ENCODE measurements around the gene OR2AE1. TPM values are rescaled to one million over a fixed set of nuclear protein-coding genes. Genes with fewer than 3 reads are reported as not detected.

The OR2AE1 gene
- polyA plus RNA-seq, 4 donors, result 0.09 TPM; not detected in 2

DNA sequence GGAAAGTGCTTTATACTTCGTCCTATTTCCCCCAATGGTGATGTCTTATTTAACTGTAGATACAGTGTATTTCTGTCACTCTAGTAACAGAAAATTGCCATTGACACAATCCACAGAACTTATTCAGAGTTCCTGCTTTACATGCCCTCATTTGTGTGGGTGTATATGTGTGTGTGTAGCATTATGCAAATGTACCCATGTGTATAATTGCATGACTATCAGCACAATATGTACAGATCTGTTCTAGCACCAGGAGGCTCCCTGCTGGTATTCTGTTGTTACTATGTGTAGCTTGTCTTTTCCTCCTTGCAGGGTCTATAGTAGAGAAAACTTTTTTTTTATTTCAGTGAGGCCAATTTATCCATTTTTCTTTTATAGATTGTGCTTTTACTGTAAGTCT is 32.5 kb downstream of the OR2AE1 start:
- 59 to 64% (median 63%) methylated on average over 1 of the region's 1 CpG for WGBS, 3 donors
- DNase-seq, result no peak
- H3K4me1 ChIP-seq (ENCODE audit: control insufficient read depth in 3 of 3, insufficient read depth in 2 of 3, low read depth in 1 of 3, low read length in 2 of 3), result peaks cover 0 to 7% (median 0%) of the 10 kb centered on the region in 3 donors
- no peaks in the 10 kb centered on the region for H3K27me3 ChIP-seq (ENCODE audit: control insufficient read depth in 3 of 3, insufficient read depth in 3 of 3, low read length in 3 of 3)
- no peak for FAIRE-seq
- H3K4me3 ChIP-seq (ENCODE audit: low read depth in 1 of 3, low read length in 3 of 3), result no peak overlapping the region
- H3K9me3 ChIP-seq (ENCODE audit: control insufficient read depth in 2 of 2, insufficient read depth in 1 of 2, low read depth in 1 of 2, low read length in 1 of 2), result no peaks in the 10 kb centered on the region
- H3K27ac ChIP-seq (ENCODE audit: low read depth in 1 of 3, low read length in 2 of 3), result no peak overlapping the region
- no peaks in the 10 kb centered on the region for H3K36me3 ChIP-seq (ENCODE audit: control insufficient read depth in 3 of 3, insufficient read depth in 2 of 3, low read depth in 1 of 3, low read length in 3 of 3)

DNA sequence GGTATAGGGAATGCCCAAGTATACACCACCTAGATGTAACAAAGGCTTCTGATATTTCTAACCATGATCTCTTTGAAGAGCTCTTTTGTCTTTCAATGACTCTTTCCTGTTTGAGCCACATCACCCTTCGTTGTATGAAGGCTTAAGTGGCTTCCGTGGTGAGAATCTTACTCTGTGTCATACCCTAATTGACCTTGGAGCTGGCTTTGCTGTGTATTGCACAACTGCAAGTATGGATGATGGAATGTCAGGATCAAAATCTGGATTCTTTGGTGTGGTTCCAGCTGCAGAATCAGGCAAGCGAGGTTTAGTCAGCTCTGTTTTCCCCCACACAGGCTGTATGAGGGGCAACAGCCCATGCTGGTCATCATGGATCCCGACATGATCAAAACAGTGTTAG is 33.0 kb downstream of the OR2AE1 start:
- no peak overlapping the region for H3K27ac ChIP-seq (ENCODE audit: low read depth in 1 of 3, low read length in 2 of 3)
- FAIRE-seq (no peak), DNase-seq (peak in 1 of 2 donors; percentile 24)
- H3K9me3 ChIP-seq (ENCODE audit: control insufficient read depth in 2 of 2, insufficient read depth in 1 of 2, low read depth in 1 of 2, low read length in 1 of 2), result no peaks in the 10 kb centered on the region
- 58 to 62% (median 61%) methylated on average over 4 of the region's 4 CpGs for WGBS, 3 donors
- no peak overlapping the region for H3K4me3 ChIP-seq (ENCODE audit: low read depth in 1 of 3, low read length in 3 of 3)
- H3K27me3 ChIP-seq (ENCODE audit: control insufficient read depth in 3 of 3, insufficient read depth in 3 of 3, low read length in 3 of 3), result no peaks in the 10 kb centered on the region
- H3K4me1 ChIP-seq (ENCODE audit: control insufficient read depth in 3 of 3, insufficient read depth in 2 of 3, low read depth in 1 of 3, low read length in 2 of 3), result peaks cover 0 to 9% (median 0%) of the 10 kb centered on the region in 3 donors
- no peaks in the 10 kb centered on the region for H3K36me3 ChIP-seq (ENCODE audit: control insufficient read depth in 3 of 3, insufficient read depth in 2 of 3, low read depth in 1 of 3, low read length in 3 of 3)

DNA sequence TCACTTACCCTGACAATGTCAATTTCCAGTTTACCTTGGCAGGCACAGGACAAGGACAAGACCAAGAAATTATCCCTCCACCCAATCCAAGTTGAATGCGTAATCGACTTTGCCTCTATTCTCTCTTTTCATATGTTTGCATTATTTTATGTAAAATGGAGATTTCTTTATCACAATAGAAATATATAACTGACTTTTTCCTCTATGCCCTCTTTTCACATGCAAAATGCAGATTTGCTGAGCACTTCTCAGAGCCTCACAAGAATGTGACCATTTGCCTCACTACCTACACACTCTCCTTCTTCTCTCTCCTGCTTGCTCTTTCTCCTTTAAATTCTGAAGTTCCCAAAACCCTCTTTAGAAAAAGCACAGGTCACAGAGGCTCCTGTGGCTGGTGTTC is 33.9 kb downstream of the OR2AE1 start:
- H3K9me3 ChIP-seq (ENCODE audit: control insufficient read depth in 2 of 2, insufficient read depth in 1 of 2, low read depth in 1 of 2, low read length in 1 of 2), result no peaks in the 10 kb centered on the region
- no peaks in the 10 kb centered on the region for H3K27me3 ChIP-seq (ENCODE audit: control insufficient read depth in 3 of 3, insufficient read depth in 3 of 3, low read length in 3 of 3)
- H3K36me3 ChIP-seq (ENCODE audit: control insufficient read depth in 3 of 3, insufficient read depth in 2 of 3, low read depth in 1 of 3, low read length in 3 of 3), result no peaks in the 10 kb centered on the region
- no peak overlapping the region for H3K27ac ChIP-seq (ENCODE audit: low read depth in 1 of 3, low read length in 2 of 3)
- 88 to 97% (median 93%) methylated on average over 2 of the region's 2 CpGs for WGBS, 3 donors
- FAIRE-seq (no peak), DNase-seq (no peak)
- H3K4me3 ChIP-seq (ENCODE audit: low read depth in 1 of 3, low read length in 3 of 3), result no peak overlapping the region
- peaks cover 0 to 9% (median 0%) of the 10 kb centered on the region in 3 donors for H3K4me1 ChIP-seq (ENCODE audit: control insufficient read depth in 3 of 3, insufficient read depth in 2 of 3, low read depth in 1 of 3, low read length in 2 of 3)

DNA sequence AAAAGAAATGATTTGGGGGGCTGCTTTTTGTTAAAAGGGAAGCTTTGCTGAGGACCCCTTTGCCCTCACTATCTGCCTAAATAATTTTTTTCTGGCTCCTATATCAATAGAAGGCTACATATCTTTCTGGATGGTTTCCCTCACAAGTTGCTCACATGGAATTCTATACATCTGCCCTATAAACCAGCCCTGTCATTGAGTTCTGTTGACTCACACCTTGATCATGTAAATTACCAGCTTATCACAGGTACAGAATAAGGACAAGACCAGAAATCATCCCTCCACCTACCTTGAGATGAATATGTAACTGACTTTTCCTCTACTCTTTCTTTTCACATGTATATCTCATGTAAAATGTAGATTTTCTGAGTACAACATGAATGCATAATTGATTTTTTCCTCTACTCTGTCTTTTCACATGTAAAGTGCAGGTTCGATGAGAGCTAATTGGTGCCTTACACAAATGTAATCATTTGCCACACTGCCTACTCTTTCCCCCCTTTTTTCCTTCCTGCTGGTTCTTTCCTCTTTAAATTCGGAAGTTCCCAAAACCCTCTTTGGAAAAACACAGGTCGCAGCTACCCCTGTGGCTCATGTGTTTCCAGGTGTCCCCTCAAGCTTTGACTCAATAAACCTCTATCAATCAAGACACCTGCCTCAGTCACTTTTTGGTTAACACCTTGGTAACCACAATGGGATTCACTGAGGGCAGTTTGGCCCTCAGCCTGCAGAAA is 36.5 kb downstream of the OR2AE1 start:
- no peaks in the 10 kb centered on the region for H3K36me3 ChIP-seq (ENCODE audit: control insufficient read depth in 3 of 3, insufficient read depth in 2 of 3, low read depth in 1 of 3, low read length in 3 of 3)
- peaks cover 0 to 7% of the 10 kb centered on the region in 2 donors for H3K9me3 ChIP-seq (ENCODE audit: control insufficient read depth in 2 of 2, insufficient read depth in 1 of 2, low read depth in 1 of 2, low read length in 1 of 2)
- H3K27me3 ChIP-seq (ENCODE audit: control insufficient read depth in 3 of 3, insufficient read depth in 3 of 3, low read length in 3 of 3), result no peaks in the 10 kb centered on the region
- peak overlapping the region; percentile 24 to 77 (median 62) for H3K27ac ChIP-seq (ENCODE audit: low read depth in 1 of 3, low read length in 2 of 3)
- 69 to 84% (median 84%) methylated on average over 3 of the region's 3 CpGs for WGBS, 3 donors
- peaks cover 0 to 16% (median 0%) of the 10 kb centered on the region in 3 donors for H3K4me1 ChIP-seq (ENCODE audit: control insufficient read depth in 3 of 3, insufficient read depth in 2 of 3, low read depth in 1 of 3, low read length in 2 of 3)
- no peak overlapping the region for H3K4me3 ChIP-seq (ENCODE audit: low read depth in 1 of 3, low read length in 3 of 3)
- no peak for FAIRE-seq
- DNase-seq, result peak in 1 of 2 donors; percentile 69

DNA sequence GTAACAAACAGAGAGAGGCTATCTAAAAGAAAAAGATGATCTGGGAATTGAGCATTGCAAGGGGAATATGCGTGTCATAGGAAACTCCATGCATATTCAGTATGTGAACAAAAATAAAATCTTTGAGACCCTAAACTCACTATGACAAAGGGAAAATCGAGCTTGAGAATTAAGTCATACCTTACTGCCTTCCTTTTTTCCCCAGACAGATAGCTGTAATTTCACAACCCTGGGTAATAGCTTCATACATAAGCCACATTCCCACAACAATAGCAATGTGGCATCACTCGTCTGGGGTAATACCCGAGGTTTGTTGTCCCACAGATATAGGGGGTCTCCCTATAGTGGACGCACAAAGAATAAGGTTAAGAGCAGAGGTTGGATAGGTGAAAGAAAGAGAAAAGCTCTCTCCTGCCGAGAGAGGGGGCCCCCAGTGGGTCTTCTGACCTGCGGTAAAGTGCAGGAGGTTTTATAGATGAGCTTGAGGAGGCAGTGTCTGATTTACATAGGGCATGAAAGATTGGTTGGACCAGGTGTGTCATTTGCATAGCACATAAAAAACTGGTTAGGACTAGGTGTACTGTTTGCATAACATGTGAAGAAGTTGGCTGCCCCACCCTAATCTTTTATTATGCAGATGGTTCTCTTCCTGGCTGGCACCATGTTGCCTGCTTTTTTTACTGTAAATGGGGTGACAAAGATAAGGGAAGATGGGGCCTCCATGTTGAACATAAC is 37.4 kb downstream of the OR2AE1 start:
- Histone ChIP-seq H3K4me3 (ENCODE audit: low read depth in 1 of 3, low read length in 3 of 3) (no peak overlapping the region), H3K9me3 (ENCODE audit: control insufficient read depth in 2 of 2, insufficient read depth in 1 of 2, low read depth in 1 of 2, low read length in 1 of 2) (peaks cover 0 to 7% of the 10 kb centered on the region in 2 donors), H3K4me1 (ENCODE audit: control insufficient read depth in 3 of 3, insufficient read depth in 2 of 3, low read depth in 1 of 3, low read length in 2 of 3) (peaks cover 0 to 16% (median 0%) of the 10 kb centered on the region in 3 donors), H3K27ac (ENCODE audit: low read depth in 1 of 3, low read length in 2 of 3) (peak overlapping the region; percentile 24 to 77 (median 68)), H3K27me3 (ENCODE audit: control insufficient read depth in 3 of 3, insufficient read depth in 3 of 3, low read length in 3 of 3) (no peaks in the 10 kb centered on the region), H3K36me3 (ENCODE audit: control insufficient read depth in 3 of 3, insufficient read depth in 2 of 3, low read depth in 1 of 3, low read length in 3 of 3) (no peaks in the 10 kb centered on the region)
- 17 to 37% (median 23%) methylated on average over 7 of the region's 7 CpGs for WGBS, 3 donors
- peak; percentile 67 to 93 for DNase-seq
- no peak for FAIRE-seq

DNA sequence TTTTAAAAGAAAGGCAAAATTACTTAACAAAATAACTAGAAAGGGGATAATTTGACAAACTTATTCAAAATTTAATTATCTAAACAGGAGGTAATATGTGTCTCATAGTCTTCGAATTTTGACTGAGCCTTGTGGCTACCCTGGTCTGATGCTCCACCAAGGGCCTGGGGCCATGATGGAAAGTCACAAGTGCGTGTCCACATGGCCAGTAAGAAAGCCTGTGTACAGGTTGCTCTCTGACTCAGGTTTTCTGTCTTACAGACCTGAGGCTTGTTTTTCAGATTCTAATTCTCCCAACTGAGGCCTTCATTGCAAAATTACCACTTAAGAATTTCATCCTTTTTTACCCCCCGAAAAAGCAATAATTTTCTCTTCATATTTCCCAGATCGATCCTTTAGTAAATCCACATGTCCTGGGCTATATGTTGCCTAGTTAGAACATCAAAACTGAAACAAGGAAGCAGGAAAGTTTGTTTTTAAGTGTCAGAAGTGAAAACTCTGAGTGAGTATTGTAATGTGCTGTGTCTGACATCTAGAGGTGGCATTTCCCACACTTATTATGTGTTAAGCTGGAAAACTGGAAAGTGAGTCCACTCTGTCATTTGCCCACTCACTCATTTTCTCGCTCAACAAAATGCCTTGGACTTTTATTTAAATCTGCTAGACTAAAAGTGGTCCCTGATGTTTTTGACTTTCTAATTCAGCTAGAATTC is 39.0 kb downstream of the OR2AE1 start:
- Histone ChIP-seq H3K27me3 (ENCODE audit: control insufficient read depth in 3 of 3, insufficient read depth in 3 of 3, low read length in 3 of 3) (no peaks in the 10 kb centered on the region), H3K4me1 (ENCODE audit: control insufficient read depth in 3 of 3, insufficient read depth in 2 of 3, low read depth in 1 of 3, low read length in 2 of 3) (peaks cover 0 to 27% (median 0%) of the 10 kb centered on the region in 3 donors), H3K36me3 (ENCODE audit: control insufficient read depth in 3 of 3, insufficient read depth in 2 of 3, low read depth in 1 of 3, low read length in 3 of 3) (no peaks in the 10 kb centered on the region), H3K27ac (ENCODE audit: low read depth in 1 of 3, low read length in 2 of 3) (peak overlapping the region; percentile 32 to 82 (median 41)), H3K4me3 (ENCODE audit: low read depth in 1 of 3, low read length in 3 of 3) (no peak overlapping the region), H3K9me3 (ENCODE audit: control insufficient read depth in 2 of 2, insufficient read depth in 1 of 2, low read depth in 1 of 2, low read length in 1 of 2) (peaks cover 0 to 7% of the 10 kb centered on the region in 2 donors)
- DNase-seq (peak; percentile 73 to 83), FAIRE-seq (peak; percentile 39)
- 33 to 58% (median 43%) methylated on average over 5 of the region's 5 CpGs for WGBS, 3 donors

DNA sequence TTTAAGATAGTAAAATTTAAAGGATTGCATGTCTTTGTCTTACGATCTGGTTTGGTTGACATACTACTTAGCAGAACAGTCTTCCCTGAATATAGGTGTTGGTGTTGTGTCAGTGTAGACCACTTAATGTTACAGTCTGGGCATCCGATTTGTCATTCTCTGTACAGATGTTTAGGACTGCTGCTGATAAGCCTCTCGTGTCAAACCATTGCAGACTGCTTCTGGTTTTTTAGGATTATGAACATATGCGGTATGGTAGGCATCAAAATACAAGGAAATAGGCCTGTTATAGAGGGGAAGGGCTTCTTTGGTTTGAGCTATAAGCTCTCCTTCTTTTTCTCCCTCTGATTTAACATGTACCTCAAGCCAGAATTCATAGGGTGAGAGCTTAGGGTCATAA is 41.6 kb downstream of the OR2AE1 start:
- H3K4me1 ChIP-seq (ENCODE audit: control insufficient read depth in 3 of 3, insufficient read depth in 2 of 3, low read depth in 1 of 3, low read length in 2 of 3), result peaks cover 0 to 47% (median 4%) of the 10 kb centered on the region in 3 donors
- DNase-seq (no peak), FAIRE-seq (no peak)
- WGBS, 3 donors, result 87 to 93% (median 89%) methylated on average over 4 of the region's 4 CpGs
- H3K4me3 ChIP-seq (ENCODE audit: low read depth in 1 of 3, low read length in 3 of 3), result no peak overlapping the region
- no peak overlapping the region for H3K27ac ChIP-seq (ENCODE audit: low read depth in 1 of 3, low read length in 2 of 3)
- H3K36me3 ChIP-seq (ENCODE audit: control insufficient read depth in 3 of 3, insufficient read depth in 2 of 3, low read depth in 1 of 3, low read length in 3 of 3), result no peaks in the 10 kb centered on the region
- H3K9me3 ChIP-seq (ENCODE audit: control insufficient read depth in 2 of 2, insufficient read depth in 1 of 2, low read depth in 1 of 2, low read length in 1 of 2), result peaks cover 0 to 7% of the 10 kb centered on the region in 2 donors
- H3K27me3 ChIP-seq (ENCODE audit: control insufficient read depth in 3 of 3, insufficient read depth in 3 of 3, low read length in 3 of 3), result no peaks in the 10 kb centered on the region

DNA sequence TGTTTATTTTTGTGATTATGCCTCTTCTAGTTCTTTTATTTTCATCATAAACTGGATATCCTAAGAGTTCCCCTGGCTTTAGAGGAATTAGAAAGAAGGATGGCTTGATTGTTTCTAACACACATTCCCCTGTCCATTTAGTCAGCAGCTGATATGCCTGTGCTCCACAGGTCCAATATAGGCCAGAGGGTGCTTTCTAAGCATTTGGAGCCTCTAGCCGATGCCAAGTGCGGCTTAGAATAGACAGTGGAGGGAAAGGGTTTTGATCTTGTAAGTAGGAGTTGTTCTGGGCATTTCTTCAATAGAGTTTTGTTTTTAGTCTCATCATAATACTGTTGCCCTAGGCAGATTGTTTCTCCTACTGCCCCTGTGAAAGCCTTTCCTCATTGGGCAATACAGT is 42.5 kb downstream of the OR2AE1 start:
- Histone ChIP-seq H3K4me3 (ENCODE audit: low read depth in 1 of 3, low read length in 3 of 3) (no peak overlapping the region), H3K27me3 (ENCODE audit: control insufficient read depth in 3 of 3, insufficient read depth in 3 of 3, low read length in 3 of 3) (no peaks in the 10 kb centered on the region), H3K27ac (ENCODE audit: low read depth in 1 of 3, low read length in 2 of 3) (no peak overlapping the region), H3K4me1 (ENCODE audit: control insufficient read depth in 3 of 3, insufficient read depth in 2 of 3, low read depth in 1 of 3, low read length in 2 of 3) (peaks cover 0 to 46% (median 4%) of the 10 kb centered on the region in 3 donors), H3K9me3 (ENCODE audit: control insufficient read depth in 2 of 2, insufficient read depth in 1 of 2, low read depth in 1 of 2, low read length in 1 of 2) (peaks cover 0 to 7% of the 10 kb centered on the region in 2 donors), H3K36me3 (ENCODE audit: control insufficient read depth in 3 of 3, insufficient read depth in 2 of 3, low read depth in 1 of 3, low read length in 3 of 3) (no peaks in the 10 kb centered on the region)
- FAIRE-seq (no peak), DNase-seq (no peak)
- WGBS, 3 donors, result 90 to 100% (median 96%) methylated on average over 2 of the region's 2 CpGs

All from small intestine (tissue), 7 donors.